ENCODE measurements around the gene HOXA1.

GRCh38 chr7:27112955-27113949 lies 17.5 kb upstream of the HOXA1 start:
- TF ChIP-seq CTCF (IDR thresholded peaks at IDR 0.05) (no peak), ZFX (IDR thresholded peaks at IDR 0.05; ENCODE audit: borderline replicate concordance) (no peak)
